HT-29 (cell line): ENCODE measurements around the gene MEIS1. TPM values are rescaled to one million over a fixed set of nuclear protein-coding genes. Genes with fewer than 3 reads are reported as not detected.

Experiments used
- DNase-seq: peaks from one replicate; pipeline ENCODE4 v3.0.0-alpha.2; 2015; ENCODE audit warnings: low spot score
- total RNA-seq: library from RNA; depleted of rRNA; stranded (reverse); fragments of >200 nt; shearing (Covaris generic); gene quantifications from 2 replicates; pipeline ENCODE4 v1.2.3, GENCODE V29; 2014; rRNA removed

Gene MEIS1
- total RNA-seq, result 3.1 and 7.7 TPM in 2 replicates

DNA sequence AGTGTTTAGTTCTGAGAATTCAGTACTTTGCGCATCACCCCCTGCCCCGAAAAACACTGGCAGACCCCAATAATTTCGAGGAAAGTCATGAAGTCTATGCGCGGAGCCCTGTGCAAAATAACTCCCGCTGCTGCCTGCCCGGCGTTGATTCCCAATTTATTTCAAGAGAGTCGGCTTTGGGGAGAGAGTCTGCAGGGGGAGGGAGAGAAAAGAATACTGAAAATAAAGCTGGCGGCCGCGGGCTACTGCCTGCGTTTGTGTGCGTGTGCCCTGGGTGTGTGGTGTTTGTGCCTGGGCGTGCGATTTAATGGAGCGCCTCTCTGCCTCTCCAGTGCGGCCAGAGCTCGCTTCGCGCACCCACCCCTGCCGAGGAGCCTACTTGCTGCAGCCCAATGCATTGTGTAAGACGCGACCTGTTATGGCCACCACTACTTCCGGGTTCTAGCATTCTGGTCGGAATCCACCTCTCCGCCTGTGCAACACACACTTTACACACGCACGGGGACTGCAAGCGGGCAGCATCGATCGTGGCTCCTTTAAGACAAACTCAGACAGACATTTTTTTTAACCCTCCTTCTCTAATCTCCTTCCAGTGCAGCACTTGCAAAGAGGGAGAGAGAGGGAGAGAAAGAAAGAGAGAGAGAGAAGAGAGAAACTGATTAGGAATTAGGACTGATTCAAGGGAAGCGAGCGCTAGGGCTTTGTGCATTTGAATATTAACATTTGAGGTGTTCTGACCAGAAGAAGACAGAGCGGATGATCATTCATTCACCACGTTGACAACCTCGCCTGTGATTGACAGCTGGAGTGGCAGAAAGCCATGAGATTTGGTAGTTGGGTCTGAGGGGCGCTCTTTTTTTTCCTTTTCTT is at the start of gene MEIS1:
MEIS1 (plus strand) TSS at position 447 of the 870 bp plus-strand sequence. CDS start 732 bp downstream, outside the sequence.
- DNase-seq, result peak; percentile 90

GRCh38 chr2:66387016-66387753 is 47.7 kb upstream of the MEIS1 start:
- DNase-seq, result no peak

DNA sequence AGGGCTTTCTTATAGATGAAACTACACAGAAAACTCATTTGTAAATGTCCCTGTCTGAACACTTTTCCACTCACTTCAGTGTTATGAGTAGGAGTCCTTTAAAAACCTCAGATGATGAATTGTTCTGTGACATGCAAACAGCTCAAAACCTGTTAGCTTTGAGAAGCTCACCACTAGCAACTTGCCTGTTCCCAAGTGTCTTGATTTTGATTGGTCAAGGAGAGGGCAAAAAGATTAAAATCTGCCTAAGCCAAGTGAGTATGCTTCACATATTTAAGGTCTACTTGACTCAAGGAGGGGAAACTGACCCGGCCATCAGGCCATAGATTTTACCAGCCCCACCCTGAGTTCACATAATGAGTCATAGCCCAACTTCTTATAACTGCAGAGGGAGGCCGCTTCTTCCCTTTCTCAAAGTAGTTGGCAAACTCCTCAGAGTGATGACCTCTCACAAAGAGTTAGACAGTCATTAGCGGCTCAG is 45.2 kb upstream of the MEIS1 start:
- peak; percentile 84 for DNase-seq

- no peak for DNase-seq
Observed at GRCh38 chr2:66390152-66390551, 44.8 kb upstream of the MEIS1 start.

- DNase-seq, result peak; percentile 49
Observed at GRCh38 chr2:66390811-66391210, 44.1 kb upstream of the MEIS1 start.

- DNase-seq, result peak; percentile 43
Observed at GRCh38 chr2:66391240-66391639, 43.7 kb upstream of the MEIS1 start.

- no peak for DNase-seq
Observed at GRCh38 chr2:66405473-66405872, 29.5 kb upstream of the MEIS1 start.

GRCh38 chr2:66408905-66409304 is 26.0 kb upstream of the MEIS1 start:
- DNase-seq, result no peak

GRCh38 chr2:66412874-66413273 is 22.1 kb upstream of the MEIS1 start:
- no peak for DNase-seq

DNA sequence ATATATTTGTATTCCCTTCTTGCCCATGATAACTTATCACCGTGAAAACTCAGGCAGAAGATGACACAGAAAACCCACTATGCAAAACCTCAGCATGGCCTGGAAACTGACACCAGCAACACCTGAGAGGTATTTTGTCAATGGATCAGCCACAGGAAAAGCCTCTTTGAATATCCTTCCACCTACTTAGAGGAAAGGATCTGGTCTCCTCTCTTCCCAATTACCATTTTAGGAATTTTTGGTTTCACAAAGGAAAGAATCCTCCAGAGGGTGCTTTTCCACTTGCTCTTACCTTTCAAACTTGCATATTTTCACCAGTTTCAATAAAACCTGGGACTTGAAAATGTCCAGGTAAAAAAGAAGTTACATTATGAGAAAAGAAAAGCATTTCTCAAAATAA is 20.0 kb upstream of the MEIS1 start:
- DNase-seq, result no peak

DNA sequence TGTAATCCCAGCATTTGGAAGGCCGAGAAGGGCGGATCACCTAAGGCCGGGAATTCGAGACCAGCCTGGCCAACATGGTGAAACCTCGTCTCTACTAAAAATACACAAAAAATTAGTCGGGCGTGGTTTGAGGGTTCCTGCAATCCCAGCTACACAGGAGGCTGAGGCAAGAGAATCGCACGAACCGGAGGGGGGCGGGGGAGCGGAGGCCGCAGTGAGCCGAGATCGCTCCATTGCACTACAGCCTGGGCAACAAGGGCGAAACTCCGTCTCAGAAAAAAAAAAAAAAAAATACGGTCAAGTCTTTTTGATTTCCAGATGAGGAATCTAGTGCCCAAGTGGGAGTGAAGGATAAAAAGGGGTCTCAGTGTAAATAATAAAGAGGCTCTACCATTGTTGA is 16.5 kb upstream of the MEIS1 start:
- DNase-seq, result no peak

DNA sequence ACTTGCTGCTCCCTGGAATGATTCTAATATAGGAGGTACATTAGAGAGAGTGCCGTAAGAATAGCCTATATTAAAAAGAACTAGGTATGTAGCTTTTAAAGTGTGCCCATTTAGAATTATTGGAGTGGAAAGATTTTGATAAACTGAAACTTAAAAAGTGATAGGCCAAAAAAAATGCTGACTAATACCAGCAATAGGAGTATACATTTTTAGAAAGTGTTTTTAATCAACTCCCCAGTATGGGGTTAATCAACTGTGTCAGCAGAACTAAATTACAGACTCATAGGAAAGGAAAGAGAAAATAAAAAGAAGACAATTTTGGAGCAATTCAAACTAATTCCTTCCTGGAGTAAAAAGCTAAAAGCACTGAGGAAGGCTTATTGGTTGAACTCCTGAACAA is 13.3 kb upstream of the MEIS1 start:
- no peak for DNase-seq

DNA sequence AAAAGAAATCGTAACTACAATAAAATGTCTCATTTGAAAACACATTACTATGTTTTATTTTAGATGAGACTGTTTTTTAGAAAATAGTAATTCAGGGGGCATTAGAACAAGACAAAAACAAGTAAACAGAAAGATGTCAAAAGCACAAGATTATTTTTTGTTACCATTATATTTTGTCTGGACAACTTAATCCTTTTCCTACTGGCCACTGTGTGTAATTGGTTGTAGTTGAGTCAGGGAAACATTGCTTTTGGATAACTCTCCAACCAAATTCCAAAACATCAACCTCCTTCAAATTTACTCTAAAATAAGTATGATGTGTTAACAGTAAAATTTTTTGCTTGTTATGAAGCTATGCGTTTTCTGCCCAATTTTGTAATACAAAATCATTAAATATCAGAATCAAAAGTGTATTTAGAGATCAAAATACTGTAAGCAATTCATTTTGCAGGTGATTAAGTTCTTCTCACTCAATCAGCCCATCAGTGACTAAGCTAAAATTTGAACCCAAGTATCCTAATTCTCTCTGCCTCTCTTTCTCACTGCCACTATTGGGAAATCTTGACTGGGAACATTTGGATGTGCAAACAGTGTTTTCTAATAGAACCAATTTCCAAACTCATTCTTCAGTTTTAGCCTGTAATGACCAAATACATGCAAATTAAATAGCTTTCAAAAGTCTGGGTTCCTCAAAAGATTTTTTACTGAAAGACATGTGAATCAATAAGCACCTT is 11.4 kb upstream of the MEIS1 start:
- no peak for DNase-seq

- DNase-seq, result no peak
Observed at GRCh38 chr2:66426244-66427111, 8.4 kb upstream of the MEIS1 start.

GRCh38 chr2:66427300-66427699 is 7.6 kb upstream of the MEIS1 start:
- DNase-seq, result no peak

DNA sequence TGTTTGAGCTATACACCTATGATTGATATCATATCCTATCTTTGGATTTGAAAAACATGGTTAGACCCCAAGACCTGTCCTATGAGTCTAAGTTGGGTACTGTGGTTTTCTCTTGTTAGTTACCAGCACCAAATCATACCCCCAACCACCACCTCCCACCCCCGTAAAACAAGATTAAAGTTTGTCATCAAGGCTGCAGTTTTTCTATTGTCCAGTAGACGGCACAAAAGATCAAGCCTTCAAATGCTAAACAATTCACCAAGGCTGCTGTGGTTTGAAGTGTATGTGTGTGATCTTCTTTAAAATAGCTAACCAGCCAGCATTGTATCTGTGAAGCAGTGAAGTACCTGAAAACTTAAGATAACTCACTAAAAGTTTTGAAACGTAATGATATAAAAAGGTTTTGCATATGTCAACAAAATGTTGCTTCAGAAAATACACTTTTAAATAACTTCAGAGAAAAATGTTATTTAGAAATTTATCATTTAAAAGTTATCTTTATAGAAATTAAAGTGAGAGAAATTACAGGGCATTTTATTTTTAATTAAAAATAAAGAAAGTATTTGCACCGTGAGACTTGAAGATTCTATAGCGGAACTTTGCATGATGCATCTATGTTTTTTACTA is 5.8 kb upstream of the MEIS1 start:
- peak; percentile 80 for DNase-seq

DNA sequence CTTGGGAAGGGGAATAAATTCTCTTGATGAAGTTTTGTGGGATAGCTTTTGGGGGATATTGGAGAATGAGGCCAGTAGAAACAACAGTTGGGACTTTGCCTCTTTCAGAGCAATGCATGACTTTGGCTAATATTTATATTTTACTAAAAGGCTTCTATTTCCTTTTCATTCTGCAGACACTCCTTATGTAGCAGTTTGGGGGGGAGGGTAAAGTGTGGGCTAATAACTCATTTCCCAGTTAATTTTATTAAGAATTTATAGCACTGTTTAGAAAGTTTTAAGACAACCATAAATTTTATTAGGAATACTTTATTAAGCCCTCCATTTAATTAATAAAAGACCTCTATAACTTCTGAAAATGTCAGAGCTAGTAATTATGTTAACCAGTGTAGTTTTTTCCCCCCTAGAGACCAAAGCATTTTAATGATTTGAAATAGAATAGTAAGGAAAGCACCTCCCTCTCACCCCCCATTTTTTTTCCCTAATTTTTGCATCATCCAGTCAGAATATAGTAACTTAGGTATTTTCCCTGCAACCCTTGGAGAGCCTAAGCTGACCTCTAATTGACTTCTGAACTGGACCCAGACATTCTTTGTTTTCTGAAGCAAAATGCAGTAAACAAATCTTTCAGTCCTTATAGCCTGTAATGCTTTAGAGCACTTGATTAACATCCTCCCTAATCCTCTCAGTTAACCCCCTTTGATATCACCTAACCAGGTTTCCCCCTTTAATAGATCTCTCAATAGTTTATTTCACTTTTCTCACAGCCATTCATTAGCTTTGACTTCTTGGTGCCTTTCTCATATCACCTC is 5.0 kb upstream of the MEIS1 start:
- DNase-seq, result no peak

DNA sequence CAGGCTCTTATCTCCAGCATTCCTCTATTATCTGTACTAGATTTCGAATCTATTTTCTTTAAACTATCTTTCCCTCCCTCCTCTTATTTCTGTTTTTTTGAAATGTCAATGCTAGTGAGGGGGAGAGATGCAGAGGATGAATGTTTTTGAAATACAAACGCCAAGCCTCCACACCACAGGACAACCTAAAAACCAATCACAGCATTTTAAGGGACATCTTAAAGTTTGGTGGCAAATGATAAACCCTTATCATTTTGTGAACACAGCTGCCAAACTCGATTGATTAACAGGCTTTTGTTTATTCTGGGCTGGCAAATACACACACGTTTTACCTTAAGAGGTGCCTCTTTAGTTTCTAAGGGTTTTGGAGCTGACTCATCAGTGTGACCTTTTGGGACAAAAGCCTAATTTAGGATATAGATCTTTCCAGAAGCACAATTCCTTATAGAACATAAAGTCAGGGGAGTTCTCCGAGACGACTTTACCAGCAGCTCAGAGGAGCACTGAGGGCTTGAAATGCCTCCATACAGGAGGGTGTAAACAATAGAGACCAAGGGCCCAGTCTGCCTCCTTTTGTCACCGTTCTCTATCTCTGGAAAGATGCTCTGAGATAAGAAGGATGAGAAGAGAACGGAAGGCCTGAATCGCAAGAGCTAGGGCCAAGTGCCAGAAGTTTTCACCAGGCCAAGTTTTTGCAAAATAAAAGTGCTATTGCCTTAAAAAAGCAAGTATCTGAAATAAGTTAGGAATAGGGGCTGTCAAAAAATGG is 4.2 kb upstream of the MEIS1 start:
- no peak for DNase-seq

DNA sequence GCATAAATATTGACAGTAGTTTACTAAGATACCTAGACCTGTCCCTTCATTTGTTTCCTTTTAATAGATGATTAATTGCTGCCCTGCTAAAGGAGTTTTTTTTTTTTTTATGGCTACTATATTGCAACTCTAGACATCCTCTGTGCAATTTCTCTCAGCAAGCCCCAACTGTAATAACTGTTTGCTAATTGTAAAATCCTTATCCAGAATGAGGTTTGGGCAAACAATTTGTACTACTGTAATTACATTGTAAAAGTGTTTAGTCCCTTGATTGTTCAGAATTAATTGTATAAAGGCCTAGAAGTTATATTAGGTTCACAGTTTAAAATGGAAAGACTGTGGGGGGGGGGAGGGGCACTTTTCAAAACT is 3.7 kb upstream of the MEIS1 start:
- no peak for DNase-seq
